Activated CD8-positive, alpha-beta memory T cell treated with anti-CD3 and anti-CD28 coated beads for 36 hours (primary cell): ENCODE results near the gene CCDC117. TPM values are rescaled to one million over a fixed set of nuclear protein-coding genes. Genes with fewer than 3 reads are reported as not detected.
"Not testable (repeated sequence)": the region's sequence is repeated elsewhere in the genome, so short reads cannot be mapped to it uniquely, and the experiment has no call there.

Source experiments
- CTCF ChIA-PET: fragments of 350-600 bp; sonication (Branson Sonifier 250); formaldehyde crosslinking; loops from one replicate; lab custom pipeline; 2021; ENCODE audit warnings: antibody characterized with exemption; lab: Charles Lee
- POLR2A ChIA-PET: fragments of 350-600 bp; sonication (Branson Sonifier 250); formaldehyde crosslinking; loops from one replicate; lab custom pipeline; 2021; ENCODE audit warnings: antibody characterized with exemption; lab: Charles Lee
- total RNA-seq, 2 experiments: library from RNA; stranded (reverse); gene quantifications; one replicate each; pipeline ENCODE4 v1.2.3, GENCODE V29; 2021

Gene CCDC117
- total RNA-seq, 2 experiments from 2014 or later = 23.5 to 25.8 TPM

- ChIA-PET CTCF (no interaction called here), POLR2A (no interaction called here)
These were observed 45.7 kb downstream of the CCDC117 start for GRCh38 chr22:28817919-28818859.

- ChIA-PET POLR2A (interaction anchor here (0.6 kb wide), 1 partner anchor 38 kb away, joined by 4 read pairs; no protein-coding TSS in a partner anchor), CTCF (interaction anchor here (1.2 kb wide), 1 partner anchor 10 kb away, joined by 4 read pairs; no protein-coding TSS in a partner anchor)
These were observed 47.0 kb downstream of the CCDC117 start for GRCh38 chr22:28819253-28820096.

- ChIA-PET CTCF (no interaction called here), POLR2A (no interaction called here)
These were observed 48.4 kb downstream of the CCDC117 start for GRCh38 chr22:28820885-28821284.

- ChIA-PET CTCF (no interaction called here), POLR2A (interaction anchor here (0.6 kb wide), 1 partner anchor 159 kb away, joined by 4 read pairs; no protein-coding TSS in a partner anchor)
These were observed 49.0 kb downstream of the CCDC117 start for GRCh38 chr22:28821452-28821851.

- ChIA-PET CTCF (no interaction called here), POLR2A (no interaction called here)
These were observed 50.5 kb downstream of the CCDC117 start for GRCh38 chr22:28822930-28823551.

GRCh38 chr22:28824455-28824854, 52.0 kb downstream of the CCDC117 start:
- POLR2A ChIA-PET, CTCF ChIA-PET: not testable (repeated sequence)

- CTCF ChIA-PET = interaction anchor here (1.2 kb wide), 1 partner anchor 54 kb away, joined by 3 read pairs; no protein-coding TSS in a partner anchor
- POLR2A ChIA-PET = not testable (repeated sequence)
These were observed 53.9 kb downstream of the CCDC117 start for GRCh38 chr22:28826430-28826829.

GRCh38 chr22:28826921-28827320, 54.4 kb downstream of the CCDC117 start:
- ChIA-PET CTCF (interaction anchor here (0.7 to 1.2 kb wide), 3 partner anchors 11 to 53 kb away, joined by 3 read pairs; no protein-coding TSS in a partner anchor), POLR2A (no interaction called here)

GRCh38 chr22:28829358-28830181, 57.1 kb downstream of the CCDC117 start:
- CTCF ChIA-PET = interaction anchor here (0.7 to 3.0 kb wide), 11 partner anchors 10 to 229 kb away, joined by 3 to 20 read pairs (median 4); no protein-coding TSS in a partner anchor
- POLR2A ChIA-PET = interaction anchor here (2.1 to 2.3 kb wide), 2 partner anchors 18 to 30 kb away, joined by 7 to 9 read pairs; partner anchors contain the start of gene XBP1

GRCh38 chr22:28830441-28830840, 57.9 kb downstream of the CCDC117 start:
- POLR2A ChIA-PET = no interaction called here
- CTCF ChIA-PET = interaction anchor here (1.8 to 3.0 kb wide), 4 partner anchors 19 to 230 kb away, joined by 7 to 20 read pairs (median 9); no protein-coding TSS in a partner anchor

- ChIA-PET POLR2A (no interaction called here), CTCF (interaction anchor here (0.6 to 3.0 kb wide), 3 partner anchors 124 to 231 kb away, joined by 3 to 11 read pairs (median 4); no protein-coding TSS in a partner anchor)
These were observed 58.9 kb downstream of the CCDC117 start for GRCh38 chr22:28831140-28832072.

GRCh38 chr22:28832731-28833130, 60.2 kb downstream of the CCDC117 start:
- ChIA-PET POLR2A (no interaction called here), CTCF (interaction anchor here (1.7 kb wide), 1 partner anchor 232 kb away, joined by 3 read pairs; no protein-coding TSS in a partner anchor)

- CTCF ChIA-PET = interaction anchor here (1.0 to 1.7 kb wide), 2 partner anchors 13 to 232 kb away, joined by 3 to 4 read pairs; no protein-coding TSS in a partner anchor
These were observed 60.9 kb downstream of the CCDC117 start for GRCh38 chr22:28833276-28833923.

GRCh38 chr22:28835630-28836189, 63.2 kb downstream of the CCDC117 start:
- POLR2A ChIA-PET = interaction anchor here (0.6 kb wide), 1 partner anchor 192 kb away, joined by 3 read pairs; no protein-coding TSS in a partner anchor

More at GRCh38 chr22:28833276-28833923, 60.9 kb downstream of the CCDC117 start:
- POLR2A ChIA-PET = interaction anchor here (1.0 kb wide), 1 partner anchor 45 kb away, joined by 3 read pairs; no protein-coding TSS in a partner anchor

GRCh38 chr22:28837640-28838039, 65.1 kb downstream of the CCDC117 start:
- ChIA-PET POLR2A (no interaction called here), CTCF (no interaction called here)

More at GRCh38 chr22:28835630-28836189, 63.2 kb downstream of the CCDC117 start:
- CTCF ChIA-PET = interaction anchor here (1.7 kb wide), 1 partner anchor 46 kb away, joined by 4 read pairs; no protein-coding TSS in a partner anchor
